Liver (tissue), 9 donors: Measurements from ENCODE around the gene EGFLAM. TPM values are rescaled to one million over a fixed set of nuclear protein-coding genes. Genes with fewer than 3 reads are reported as not detected.

Source experiments
- DNase-seq: peaks from one replicate; pipeline ENCODE4 v3.0.0-alpha.2; 2017; ENCODE audit warnings: low spot score
- H3K27ac ChIP-seq, 2 donors: one replicate each; pipeline ENCODE4 v1.7.0; 2013; ENCODE audit warnings: inconsistent platforms in 2 of 2, low read length in 2 of 2, control low read depth in 1 of 2, low read depth in 1 of 2, mild to moderate bottlenecking in 1 of 2
- H3K27me3 ChIP-seq, 4 donors: one replicate each; pipeline versions ENCODE4 v1.6.1 to v1.7.0; 2013; ENCODE audit warnings: low read length in 3 of 4, inconsistent platforms in 1 of 4, mild to moderate bottlenecking in 1 of 4, moderate library complexity in 1 of 4; ENCODE audit not compliant: control insufficient read depth in 4 of 4, insufficient read depth in 4 of 4
- H3K36me3 ChIP-seq, 4 donors: one replicate each; pipeline versions ENCODE4 v1.6.1 to v1.7.0; 2013; ENCODE audit warnings: low read length in 3 of 4, mild to moderate bottlenecking in 3 of 4, low read depth in 1 of 4, moderate library complexity in 1 of 4; ENCODE audit not compliant: control insufficient read depth in 4 of 4, insufficient read depth in 3 of 4
- H3K4me1 ChIP-seq, 4 donors: one replicate each; pipeline versions ENCODE4 v1.6.1 to v1.7.0; 2013; ENCODE audit warnings: low read length in 3 of 4, mild to moderate bottlenecking in 3 of 4, moderate library complexity in 1 of 4; ENCODE audit not compliant: control insufficient read depth in 4 of 4, insufficient read depth in 4 of 4
- H3K4me3 ChIP-seq, 3 donors: one replicate each; pipeline versions ENCODE4 v1.6.1 to v1.7.0; 2013; ENCODE audit warnings: low read length in 3 of 3, control low read depth in 1 of 3, low read depth in 1 of 3, mild to moderate bottlenecking in 1 of 3
- H3K9ac ChIP-seq, 2 donors: one replicate each; pipeline ENCODE4 v1.7.0; 2013; ENCODE audit warnings: low read length in 2 of 2, mild to moderate bottlenecking in 2 of 2, moderate library complexity in 2 of 2, control low read depth in 1 of 2, low read depth in 1 of 2
- H3K9me3 ChIP-seq, 4 donors: one replicate each; pipeline versions ENCODE4 v1.6.1 to v1.7.0; 2013; ENCODE audit warnings: low read length in 3 of 4; ENCODE audit not compliant: control insufficient read depth in 4 of 4
- ATF3 ChIP-seq: IDR thresholded peaks from 2 replicates; pipeline ENCODE4 v1.6.1; 2016; ENCODE audit warnings: antibody characterized with exemption
- CTCF ChIP-seq: fragments of 150-350 bp; IDR thresholded peaks from 2 replicates; pipeline ENCODE4 v1.5.1; 2017; ENCODE audit warnings: improper control_type of control experiment, low read depth, low read length; ENCODE audit not compliant: missing input control
- FOXA1 ChIP-seq: IDR thresholded peaks from 2 replicates; pipeline ENCODE4 v1.6.1; 2016; ENCODE audit warnings: antibody characterized with exemption
- FOXA2 ChIP-seq: IDR thresholded peaks from 2 replicates; pipeline ENCODE4 v1.6.1; 2016; ENCODE audit warnings: antibody characterized with exemption
- HNF4G ChIP-seq: IDR thresholded peaks from 2 replicates; pipeline ENCODE4 v1.6.1; 2016; ENCODE audit warnings: antibody characterized with exemption
- JUND ChIP-seq, 2 donors: IDR thresholded peaks; 2 replicates each; pipeline ENCODE4 v1.6.1; 2016; ENCODE audit warnings: antibody characterized with exemption in 2 of 2
- MAX ChIP-seq: IDR thresholded peaks from 2 replicates; pipeline ENCODE4 v1.6.1; 2016; ENCODE audit warnings: antibody characterized with exemption
- NR2F2 ChIP-seq: IDR thresholded peaks from 2 replicates; pipeline ENCODE4 v1.6.1; 2016; ENCODE audit warnings: antibody characterized with exemption
- RAD21 ChIP-seq, 2 donors: IDR thresholded peaks; 2 replicates each; pipeline ENCODE4 v1.6.1; 2016; ENCODE audit warnings: antibody characterized with exemption in 2 of 2, mild to moderate bottlenecking in 2 of 2
- REST ChIP-seq: IDR thresholded peaks from 2 replicates; pipeline ENCODE4 v1.6.1; 2016; ENCODE audit warnings: antibody characterized with exemption, mild to moderate bottlenecking
- RXRA ChIP-seq, 2 donors: IDR thresholded peaks; 2 replicates each; pipeline ENCODE4 v1.6.1; 2017 to 2018; ENCODE audit warnings: antibody characterized with exemption in 2 of 2, mild to moderate bottlenecking in 1 of 2
- SP1 ChIP-seq: IDR thresholded peaks from 2 replicates; pipeline ENCODE4 v1.6.1; 2018; ENCODE audit warnings: antibody characterized with exemption, mild to moderate bottlenecking
- YY1 ChIP-seq: IDR thresholded peaks from 2 replicates; pipeline ENCODE4 v1.6.1; 2016; ENCODE audit warnings: antibody characterized with exemption, mild to moderate bottlenecking
- ZBTB33 ChIP-seq: IDR thresholded peaks from 2 replicates; pipeline ENCODE4 v1.6.1; 2016; ENCODE audit warnings: antibody characterized with exemption
- WGBS: extraction: QIAGEN DNeasy Blood & Tissue Kit; methylation state at CpG from one replicate; pipeline ENCODE4 v1.1.7; 2013; 5-methylcytosine and 5-hydroxymethylcytosine counted together
- polyA plus RNA-seq, 2 donors: library from polyadenylated mRNA; stranded (reverse) in 1 of 2; unstranded in 1 of 2; fragments of 200-250 nt in 1 of 2; fragments of >200 nt in 1 of 2; fragmentation: Nextera tagmentation in 1 of 2; extraction: Ambion mirVana in 1 of 2; gene quantifications; one replicate each; pipeline versions ENCODE4 v1.2.1 to v1.2.3, GENCODE V29; 2013 to 2015
- total RNA-seq, 2 donors: library from RNA; depleted of rRNA; stranded (reverse); fragments of >200 nt; gene quantifications; one replicate each; pipeline ENCODE4 v1.2.3, GENCODE V29; 2014
- donor health status: healthy.
- donor health status: healthy.
- donor health status: healthy.
- donor health status: healthy.
- donor health status: healthy.

EGFLAM gene
- total and polyA plus RNA-seq, 4 donors, result 1.1 to 4.9 (median 1.9) TPM

- WGBS, result 89% methylated on average over 24 of the region's 24 CpGs
- H3K27ac ChIP-seq, result no peak overlapping the region
- peaks cover 0 to 2% (median 0%) of the 10 kb centered on the region in 4 donors for H3K4me1 ChIP-seq
- H3K4me3 ChIP-seq, result no peak overlapping the region
- H3K9ac ChIP-seq, result no peak overlapping the region
- no peak for DNase-seq
- no peak for TF ChIP-seq FOXA2
- no peak for TF ChIP-seq SP1
- no peak for TF ChIP-seq FOXA1
- no peak for TF ChIP-seq CTCF
- TF ChIP-seq JUND (IDR thresholded peaks at IDR 0.05), result no peak
- TF ChIP-seq HNF4G, result no peak
- TF ChIP-seq RAD21 (IDR thresholded peaks at IDR 0.05), result no peak
- no peak for TF ChIP-seq RXRA (IDR thresholded peaks at IDR 0.05)
- no peak for TF ChIP-seq MAX
- no peak for TF ChIP-seq ZBTB33
- no peak for TF ChIP-seq YY1
- no peak for TF ChIP-seq NR2F2
- TF ChIP-seq ATF3, result no peak
- no peak for TF ChIP-seq REST
- no peaks in the 10 kb centered on the region for H3K36me3 ChIP-seq
- no peaks in the 10 kb centered on the region for H3K27me3 ChIP-seq
- H3K9me3 ChIP-seq, result no peaks in the 10 kb centered on the region
These were observed 187.1 kb downstream of the EGFLAM start for GRCh38 chr5:38445374-38446028.

GRCh38 chr5:38446029-38446522, 187.7 kb downstream of the EGFLAM start:
- Histone ChIP-seq H3K4me3 (no peak overlapping the region), H3K9ac (no peak overlapping the region), H3K4me1 (peaks cover 0 to 2% (median 0%) of the 10 kb centered on the region in 4 donors), H3K27ac (no peak overlapping the region), H3K27me3 (no peaks in the 10 kb centered on the region), H3K9me3 (no peaks in the 10 kb centered on the region), H3K36me3 (no peaks in the 10 kb centered on the region)
- 89% methylated on average over 21 of the region's 21 CpGs for WGBS
- no peak for DNase-seq
- TF ChIP-seq RXRA (IDR thresholded peaks at IDR 0.05), result no peak
- TF ChIP-seq FOXA2, result no peak
- no peak for TF ChIP-seq CTCF
- no peak for TF ChIP-seq ZBTB33
- no peak for TF ChIP-seq NR2F2
- no peak for TF ChIP-seq JUND (IDR thresholded peaks at IDR 0.05)
- TF ChIP-seq YY1, result no peak
- TF ChIP-seq REST, result no peak
- TF ChIP-seq FOXA1, result no peak
